ENCODE measurements around the gene HNRNPL. TPM values are rescaled to one million over a fixed set of nuclear protein-coding genes. Genes with fewer than 3 reads are reported as not detected.
A peak's percentile ranks its signal among the peaks of the same experiment; 100 is the strongest.

Gene HNRNPL
- total RNA-seq, result 100 to 1,000 TPM; 636 to 800 (median 702) TPM
- total RNA-seq (2013), result 283 TPM

DNA sequence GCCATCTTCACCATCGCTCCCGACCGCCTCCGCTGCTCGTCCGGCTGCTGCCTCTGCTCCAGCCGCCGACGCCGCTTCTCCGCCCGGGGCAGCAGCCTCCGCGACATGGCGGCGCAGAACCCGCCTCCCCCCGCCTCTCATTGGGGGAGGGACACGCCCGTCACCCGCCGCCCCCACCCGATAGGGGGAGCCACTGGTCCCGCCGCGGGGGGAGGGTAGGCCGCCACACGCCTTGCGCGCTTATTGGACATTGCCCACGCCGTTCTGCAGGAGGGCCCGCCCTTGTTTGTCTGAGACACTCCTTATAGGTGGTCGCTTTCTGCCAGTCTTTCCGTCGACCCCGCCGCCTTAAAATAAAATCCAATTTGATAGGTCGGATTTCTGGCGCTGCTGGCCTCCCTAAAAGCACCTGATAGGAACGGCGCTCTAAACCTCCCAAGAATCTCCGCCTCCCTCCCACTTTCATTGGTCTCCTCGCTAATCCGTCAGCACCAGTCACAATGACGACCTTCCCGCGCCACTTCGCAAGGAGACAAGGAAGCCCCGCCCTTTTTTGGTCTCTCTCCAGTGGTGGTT is at the start of gene HNRNPL:
TSS of gene HNRNPL (minus strand) at position 127 of the 576 bp plus-strand sequence. CDS start at position 107, 20 bp downstream.
- WGBS (ENCODE audit: insufficient coverage), result under 1% methylated on average over 50 of the region's 50 CpGs
- H3K36me3 Mint-ChIP-seq, result peaks cover 9% of the 10 kb centered on the region
- peak within 1 kb of the TSS; percentile 96 for H3K4me3 Mint-ChIP-seq

DNA sequence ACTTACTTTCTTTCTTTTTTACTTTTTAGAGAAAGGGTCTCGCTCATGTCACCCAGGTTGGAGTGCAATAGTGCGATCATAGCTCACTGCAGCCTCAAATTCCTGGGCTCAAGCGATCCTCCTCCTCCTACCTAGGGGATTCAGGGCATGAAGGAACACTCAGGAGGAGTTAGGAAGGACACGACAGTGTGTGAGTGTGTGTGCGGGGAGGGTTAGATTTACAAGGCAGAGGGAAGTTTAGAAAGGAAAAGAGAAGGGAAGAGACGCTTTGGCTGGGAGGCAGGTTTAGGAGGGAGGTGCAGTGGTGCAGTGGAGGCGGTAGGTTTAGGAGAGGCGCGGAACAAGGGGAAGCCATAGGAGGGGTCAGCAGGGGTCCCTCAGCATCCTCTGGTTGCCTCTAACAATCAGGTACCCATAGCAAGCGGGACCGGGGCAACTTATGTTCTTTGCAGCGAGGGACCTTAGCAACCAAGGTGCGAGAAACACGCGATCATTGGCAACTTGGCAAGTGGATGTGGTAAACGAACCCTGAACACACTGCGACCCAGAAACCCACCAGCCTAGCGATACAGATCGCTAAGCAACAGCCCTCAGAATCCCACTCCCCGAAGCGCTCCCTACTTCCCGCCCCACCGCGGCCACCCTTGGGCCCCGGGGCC is 49.1 kb upstream of the HNRNPL start:
- Histone ChIP-seq H3K9me3 (ENCODE audit: control insufficient read depth, insufficient read depth, low read length) (peaks cover 4% of the 10 kb centered on the region), H3K36me3 (ENCODE audit: control insufficient read depth, insufficient read depth, low read length) (peaks cover 6% of the 10 kb centered on the region), H3K4me1 (ENCODE audit: control insufficient read depth, insufficient read depth, low read length) (peaks cover 35% of the 10 kb centered on the region), H3K4me3 (ENCODE audit: low read length) (peak overlapping the region; percentile 82), H3K27me3 (ENCODE audit: control insufficient read depth, insufficient read depth, low read length) (no peaks in the 10 kb centered on the region), H3K27ac (ENCODE audit: low read length) (peak overlapping the region; percentile 95)
- Mint-ChIP-seq H3K27me3 (ENCODE audit: low read depth in 2 of 2) (no peaks in the 10 kb centered on the region), H3K9me3 (no peaks in the 10 kb centered on the region), H3K4me1 (peaks cover 61 to 62% of the 10 kb centered on the region in 2 donors), H3K36me3 (no peaks in the 10 kb centered on the region), H3K27ac (peak overlapping the region; percentile 96 to 98), H3K4me3 (peak overlapping the region; percentile 97)
- ATAC-seq (peak; percentile 30 to 45 (median 39)), DNase-seq (no peak)
- TF ChIP-seq, protein P1, sequence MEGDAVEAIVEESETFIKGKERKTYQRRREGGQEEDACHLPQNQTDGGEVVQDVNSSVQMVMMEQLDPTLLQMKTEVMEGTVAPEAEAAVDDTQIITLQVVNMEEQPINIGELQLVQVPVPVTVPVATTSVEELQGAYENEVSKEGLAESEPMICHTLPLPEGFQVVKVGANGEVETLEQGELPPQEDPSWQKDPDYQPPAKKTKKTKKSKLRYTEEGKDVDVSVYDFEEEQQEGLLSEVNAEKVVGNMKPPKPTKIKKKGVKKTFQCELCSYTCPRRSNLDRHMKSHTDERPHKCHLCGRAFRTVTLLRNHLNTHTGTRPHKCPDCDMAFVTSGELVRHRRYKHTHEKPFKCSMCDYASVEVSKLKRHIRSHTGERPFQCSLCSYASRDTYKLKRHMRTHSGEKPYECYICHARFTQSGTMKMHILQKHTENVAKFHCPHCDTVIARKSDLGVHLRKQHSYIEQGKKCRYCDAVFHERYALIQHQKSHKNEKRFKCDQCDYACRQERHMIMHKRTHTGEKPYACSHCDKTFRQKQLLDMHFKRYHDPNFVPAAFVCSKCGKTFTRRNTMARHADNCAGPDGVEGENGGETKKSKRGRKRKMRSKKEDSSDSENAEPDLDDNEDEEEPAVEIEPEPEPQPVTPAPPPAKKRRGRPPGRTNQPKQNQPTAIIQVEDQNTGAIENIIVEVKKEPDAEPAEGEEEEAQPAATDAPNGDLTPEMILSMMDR (IDR thresholded peaks at IDR 0.05), result no peak
- WGBS (ENCODE audit: insufficient coverage), result 6% methylated on average over 24 of the region's 25 CpGs
- intact Hi-C loops (cut with micrococcal nuclease), result loop anchor here (1.0 to 5.0 kb wide), 6 partner anchors 21 to 67 kb away; partner anchors contain the start of genes ECH1, MRPS12, RINL and SARS2

More for the DNA sequence above, at the start of gene HNRNPL:
- no peaks in the 10 kb centered on the region for H3K9me3 Mint-ChIP-seq
- H3K27ac Mint-ChIP-seq, result peak within 1 kb of the TSS; percentile 99 to 100
- H3K4me1 ChIP-seq (ENCODE audit: control insufficient read depth, insufficient read depth, low read length), result peaks cover 61% of the 10 kb centered on the region
- DNase-seq, result peak in 1 of 2 donors; percentile 98
- H3K27me3 Mint-ChIP-seq (ENCODE audit: low read depth in 2 of 2), result no peaks in the 10 kb centered on the region
- H3K9me3 ChIP-seq (ENCODE audit: control insufficient read depth, insufficient read depth, low read length), result no peaks in the 10 kb centered on the region
- peaks cover 28% of the 10 kb centered on the region for H3K36me3 ChIP-seq (ENCODE audit: control insufficient read depth, insufficient read depth, low read length)
- H3K4me1 Mint-ChIP-seq, result peaks cover 59 to 69% of the 10 kb centered on the region in 2 donors
- no peaks in the 10 kb centered on the region for H3K27me3 ChIP-seq (ENCODE audit: control insufficient read depth, insufficient read depth, low read length)
- intact Hi-C loops (cut with micrococcal nuclease), result loop anchor here (1.0 to 5.0 kb wide), 6 partner anchors 15 to 553 kb away; partner anchors contain the start of genes ECH1, MRPS12, NFKBIB and SARS2
- peak within 1 kb of the TSS; percentile 84 for H3K4me3 ChIP-seq (ENCODE audit: low read length)
- TF ChIP-seq, protein P1 (IDR thresholded peaks at IDR 0.05), result peak; percentile 26
- ATAC-seq, result peak; percentile 58 to 85 (median 69)
- peak within 1 kb of the TSS; percentile 97 for H3K27ac ChIP-seq (ENCODE audit: low read length)

DNA sequence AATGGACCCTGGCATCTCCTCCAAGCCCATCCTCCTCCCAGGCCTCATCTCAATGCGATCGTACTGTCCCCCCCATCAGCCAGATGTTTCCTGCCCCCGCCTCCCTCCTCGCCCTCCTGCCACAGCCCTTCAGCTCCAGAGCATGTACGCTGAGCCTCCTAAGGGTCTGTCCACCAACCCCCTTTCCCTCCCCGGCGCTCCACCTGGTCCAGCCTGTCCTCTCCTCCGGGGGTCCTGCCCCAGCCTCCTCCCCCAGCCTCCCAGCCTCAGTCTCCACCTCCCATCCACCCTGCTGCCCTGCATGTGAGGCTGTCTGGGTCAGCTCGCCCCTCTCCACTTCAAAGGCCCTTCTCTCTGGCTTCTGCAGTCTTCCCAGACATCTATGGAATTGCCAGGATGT is 45.2 kb upstream of the HNRNPL start:
- TF ChIP-seq, protein P1 (IDR thresholded peaks at IDR 0.05), result no peak
- no peak for ATAC-seq
- Mint-ChIP-seq H3K4me1 (peaks cover 42 to 51% of the 10 kb centered on the region in 2 donors), H3K36me3 (no peaks in the 10 kb centered on the region), H3K27ac (peak overlapping the region in 1 of 2 donors; percentile 65), H3K4me3 (no peak overlapping the region), H3K27me3 (ENCODE audit: low read depth in 2 of 2) (no peaks in the 10 kb centered on the region), H3K9me3 (no peaks in the 10 kb centered on the region)
- 50% methylated on average over 9 of the region's 9 CpGs for WGBS (ENCODE audit: insufficient coverage)
- Histone ChIP-seq H3K27ac (ENCODE audit: low read length) (no peak overlapping the region), H3K4me3 (ENCODE audit: low read length) (no peak overlapping the region), H3K36me3 (ENCODE audit: control insufficient read depth, insufficient read depth, low read length) (peaks cover 18% of the 10 kb centered on the region), H3K27me3 (ENCODE audit: control insufficient read depth, insufficient read depth, low read length) (no peaks in the 10 kb centered on the region), H3K4me1 (ENCODE audit: control insufficient read depth, insufficient read depth, low read length) (peaks cover 26% of the 10 kb centered on the region), H3K9me3 (ENCODE audit: control insufficient read depth, insufficient read depth, low read length) (no peaks in the 10 kb centered on the region)
- intact Hi-C loops (cut with micrococcal nuclease), result loop anchor here (5.0 kb wide), 1 partner anchor 63 kb away; the partner anchor contains the start of gene ECH1
- DNase-seq, result no peak
